Upper lobe of left lung (tissue), 6 donors: Measurements from ENCODE around the gene PLPPR3. TPM values are rescaled to one million over a fixed set of nuclear protein-coding genes. Genes with fewer than 3 reads are reported as not detected.
"Not testable (repeated sequence)": the region's sequence is repeated elsewhere in the genome, so short reads cannot be mapped to it uniquely, and the experiment has no call there.

Experiments
- ATAC-seq, 2 donors: fragments of 200-7000 bp; cut with Tn5 transposase; one replicate each; pipeline ENCODE4 v1.9.1; 2022; ENCODE audit warnings: mild to moderate bottlenecking in 2 of 2, moderate library complexity in 2 of 2; ENCODE audit not compliant: low FRiP score in 2 of 2
- DNase-seq, 2 donors: peaks; one replicate each; pipeline ENCODE4 v3.0.0-alpha.2; 2019 to 2020
- H3K27ac ChIP-seq, 4 donors: fragments of 200-600 bp; sonication (generic); one replicate each; pipeline ENCODE4 v1.5.1; 2016 to 2019
- H3K27me3 ChIP-seq, 4 donors: fragments of 200-600 bp; sonication (generic); one replicate each; pipeline ENCODE4 v1.5.1; 2017 to 2019
- H3K36me3 ChIP-seq, 4 donors: fragments of 200-600 bp; sonication (generic); one replicate each; pipeline ENCODE4 v1.5.1; 2016 to 2019
- H3K4me1 ChIP-seq, 4 donors: fragments of 200-600 bp; sonication (generic); one replicate each; pipeline ENCODE4 v1.5.1; 2018 to 2019
- H3K4me3 ChIP-seq, 4 donors: fragments of 200-600 bp; sonication (generic); one replicate each; pipeline ENCODE4 v1.5.1; 2017 to 2019; ENCODE audit warnings: mild to moderate bottlenecking in 2 of 4, moderate library complexity in 1 of 4
- H3K9me3 ChIP-seq, 4 donors: fragments of 200-600 bp; sonication (generic); one replicate each; pipeline ENCODE4 v1.5.1; 2018 to 2019
- EP300 ChIP-seq, 4 donors: sonication (generic); formaldehyde crosslinking; IDR thresholded peaks; one replicate each; pipeline ENCODE4 v1.5.1; 2017; ENCODE audit warnings: antibody characterized with exemption in 4 of 4, control low read depth in 2 of 4
- POLR2A ChIP-seq, 4 donors: fragments of 450-650 bp; IDR thresholded peaks; one replicate each; pipeline ENCODE4 v1.5.1; 2016 to 2017; ENCODE audit warnings: antibody characterized with exemption in 4 of 4, mild to moderate bottlenecking in 2 of 4
- POLR2AphosphoS5 ChIP-seq, 2 donors: sonication (generic); formaldehyde crosslinking; IDR thresholded peaks; one replicate each; pipeline ENCODE4 v1.5.1; 2017; ENCODE audit warnings: antibody characterized with exemption in 2 of 2
- WGBS, 2 donors: methylation state at CpG; one replicate each; pipeline ENCODE4 v1.1.5; 2017 to 2018; 5-methylcytosine and 5-hydroxymethylcytosine counted together
- total RNA-seq, 6 donors: library from RNA; depleted of rRNA in 4 of 6; stranded (reverse); fragments of >200 nt in 4 of 6; gene quantifications; one replicate each; pipeline versions ENCODE4 v1.1.0 to v1.2.1, GENCODE V29; 2016 to 2021
- TF ChIP-seq, protein P1 (sequence below), 6 experiments: fragments of 450-650 bp in 4 of 6; fragments of 200-600 bp in 2 of 6; sonication (generic) in 2 of 6; IDR thresholded peaks; one replicate each; pipeline ENCODE4 v1.5.1; 2016 to 2019; ENCODE audit warnings: antibody characterized with exemption in 6 of 6
- donor health status: DM: no; HTN: no; CAD: no; lungs with moderate emphysema.
- donor health status: DM: no; HTN: yes; CAD: no; lungs with severe emphysema.

The PLPPR3 gene
- total RNA-seq, 6 donors from 2014 or later = 0.63 to 14.2 (median 5.6) TPM

DNA sequence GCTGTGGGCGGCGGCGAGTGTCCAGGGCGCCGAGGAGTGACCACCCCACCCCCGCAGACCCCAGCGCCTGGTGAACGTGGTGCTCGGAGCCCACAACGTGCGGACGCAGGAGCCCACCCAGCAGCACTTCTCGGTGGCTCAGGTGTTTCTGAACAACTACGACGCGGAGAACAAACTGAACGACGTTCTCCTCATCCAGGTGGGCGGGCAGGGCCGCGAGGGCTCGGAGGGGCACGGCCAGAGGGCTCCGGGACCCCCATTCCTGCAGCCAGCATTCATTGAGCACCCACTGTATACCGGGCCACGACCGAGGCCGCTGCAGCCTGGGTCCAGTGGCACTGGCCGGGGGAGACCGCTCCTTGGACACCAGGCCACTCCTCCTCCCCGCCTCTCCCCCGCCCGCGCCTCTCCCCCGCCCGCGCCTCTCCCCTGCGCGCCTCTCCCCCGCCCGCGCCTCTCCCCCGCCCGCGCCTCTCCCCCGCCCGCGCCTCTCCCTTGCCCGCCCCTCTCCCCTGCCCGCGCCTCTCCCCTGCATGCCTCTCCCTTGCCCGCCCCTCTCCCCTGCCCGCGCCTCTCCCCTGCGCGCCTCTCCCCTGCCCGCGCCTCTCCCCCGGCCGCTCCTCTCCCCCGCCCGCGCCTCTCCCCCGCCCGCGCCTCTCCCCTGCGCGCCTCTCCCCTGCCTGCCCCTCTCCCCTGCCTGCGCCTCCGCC is 22.2 kb upstream of the PLPPR3 start:
- DNase-seq = no peak
- 36% methylated on average over 5 of the region's 70 CpGs; no CpG with 5 or more reads in 1 of the 2 donors for WGBS, 2 donors
- Histone ChIP-seq H3K27ac (no peak overlapping the region), H3K4me1 (peaks cover 11 to 27% (median 20%) of the 10 kb centered on the region in 4 donors), H3K36me3 (no peaks in the 10 kb centered on the region), H3K4me3 (peak overlapping the region in 3 of 4 donors; percentile 17 to 36 (median 34)), H3K27me3 (peaks cover 0 to 24% (median 9%) of the 10 kb centered on the region in 4 donors), H3K9me3 (no peaks in the 10 kb centered on the region)
- TF ChIP-seq POLR2AphosphoS5 (IDR thresholded peaks at IDR 0.05) = no peak
- TF ChIP-seq POLR2A (IDR thresholded peaks at IDR 0.05) = no peak
- TF ChIP-seq, protein P1, sequence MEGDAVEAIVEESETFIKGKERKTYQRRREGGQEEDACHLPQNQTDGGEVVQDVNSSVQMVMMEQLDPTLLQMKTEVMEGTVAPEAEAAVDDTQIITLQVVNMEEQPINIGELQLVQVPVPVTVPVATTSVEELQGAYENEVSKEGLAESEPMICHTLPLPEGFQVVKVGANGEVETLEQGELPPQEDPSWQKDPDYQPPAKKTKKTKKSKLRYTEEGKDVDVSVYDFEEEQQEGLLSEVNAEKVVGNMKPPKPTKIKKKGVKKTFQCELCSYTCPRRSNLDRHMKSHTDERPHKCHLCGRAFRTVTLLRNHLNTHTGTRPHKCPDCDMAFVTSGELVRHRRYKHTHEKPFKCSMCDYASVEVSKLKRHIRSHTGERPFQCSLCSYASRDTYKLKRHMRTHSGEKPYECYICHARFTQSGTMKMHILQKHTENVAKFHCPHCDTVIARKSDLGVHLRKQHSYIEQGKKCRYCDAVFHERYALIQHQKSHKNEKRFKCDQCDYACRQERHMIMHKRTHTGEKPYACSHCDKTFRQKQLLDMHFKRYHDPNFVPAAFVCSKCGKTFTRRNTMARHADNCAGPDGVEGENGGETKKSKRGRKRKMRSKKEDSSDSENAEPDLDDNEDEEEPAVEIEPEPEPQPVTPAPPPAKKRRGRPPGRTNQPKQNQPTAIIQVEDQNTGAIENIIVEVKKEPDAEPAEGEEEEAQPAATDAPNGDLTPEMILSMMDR (IDR thresholded peaks at IDR 0.05) = no peak
- no peak for ATAC-seq

DNA sequence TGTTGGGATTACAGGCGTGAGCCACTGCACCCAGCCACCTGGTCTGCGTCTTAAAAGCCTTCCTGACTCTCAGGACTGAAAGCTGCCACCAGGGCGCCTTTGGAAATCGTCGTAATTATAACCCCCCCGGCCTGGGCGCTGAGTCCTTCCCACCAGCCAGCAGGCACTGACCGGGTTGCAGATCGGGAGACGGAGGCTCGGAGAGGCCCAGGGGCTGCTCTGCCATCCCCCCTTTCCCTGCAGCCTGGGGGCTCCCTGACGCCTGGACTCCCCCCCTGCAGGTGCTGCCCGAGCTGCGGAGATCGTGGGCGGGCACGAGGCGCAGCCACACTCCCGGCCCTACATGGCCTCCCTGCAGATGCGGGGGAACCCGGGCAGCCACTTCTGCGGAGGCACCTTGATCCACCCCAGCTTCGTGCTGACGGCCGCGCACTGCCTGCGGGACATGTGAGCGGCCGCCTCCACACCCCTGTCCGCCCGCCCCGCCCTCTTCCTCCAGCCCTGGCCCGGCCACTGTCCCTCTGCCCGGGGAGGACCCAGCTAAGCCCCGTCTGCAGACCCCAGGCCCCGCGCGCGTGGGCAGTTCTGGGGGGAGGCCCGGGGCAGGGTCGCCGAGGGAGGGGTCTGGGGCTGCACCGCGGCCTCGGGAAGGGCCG is 21.6 kb upstream of the PLPPR3 start:
- peak overlapping the region in 3 of 4 donors; percentile 17 to 36 (median 34) for H3K4me3 ChIP-seq
- 3 to 10% methylated on average over 6 to 34 of the region's 46 CpGs for WGBS, 2 donors
- H3K4me1 ChIP-seq = peaks cover 11 to 25% (median 21%) of the 10 kb centered on the region in 4 donors
- H3K36me3 ChIP-seq = no peaks in the 10 kb centered on the region
- peak in 1 of 2 donors; percentile 49 for ATAC-seq
- TF ChIP-seq POLR2AphosphoS5 (IDR thresholded peaks at IDR 0.05) (no peak), POLR2A (IDR thresholded peaks at IDR 0.05) (no peak), EP300 (IDR thresholded peaks at IDR 0.05) (no peak)
- TF ChIP-seq, protein P1 (IDR thresholded peaks at IDR 0.05) = no peak
- peaks cover 0 to 24% (median 9%) of the 10 kb centered on the region in 4 donors for H3K27me3 ChIP-seq
- H3K27ac ChIP-seq = no peak overlapping the region
- DNase-seq = peak; percentile 58 to 88
- H3K9me3 ChIP-seq = no peaks in the 10 kb centered on the region

DNA sequence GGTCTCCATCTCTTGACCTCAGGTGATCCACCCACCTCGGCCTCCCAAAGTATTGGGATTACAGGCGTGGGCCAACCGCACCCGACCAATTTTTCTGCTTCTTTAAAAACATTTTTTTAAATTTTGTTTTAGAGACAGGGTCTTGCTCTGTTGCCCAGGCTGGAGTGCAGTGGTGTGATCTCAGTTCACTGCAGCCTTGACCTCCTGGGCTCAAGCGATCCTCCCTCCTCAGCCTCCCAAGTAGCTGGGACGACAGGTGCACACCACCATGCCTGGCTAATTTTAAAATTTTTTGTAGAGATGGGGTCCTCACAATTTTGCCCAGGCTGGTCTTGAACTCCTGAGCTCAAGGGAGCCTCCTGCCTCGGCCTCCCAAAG is 21.0 kb upstream of the PLPPR3 start:
- WGBS, 2 donors = 76 to 81% methylated on average over 7 of the region's 7 CpGs

DNA sequence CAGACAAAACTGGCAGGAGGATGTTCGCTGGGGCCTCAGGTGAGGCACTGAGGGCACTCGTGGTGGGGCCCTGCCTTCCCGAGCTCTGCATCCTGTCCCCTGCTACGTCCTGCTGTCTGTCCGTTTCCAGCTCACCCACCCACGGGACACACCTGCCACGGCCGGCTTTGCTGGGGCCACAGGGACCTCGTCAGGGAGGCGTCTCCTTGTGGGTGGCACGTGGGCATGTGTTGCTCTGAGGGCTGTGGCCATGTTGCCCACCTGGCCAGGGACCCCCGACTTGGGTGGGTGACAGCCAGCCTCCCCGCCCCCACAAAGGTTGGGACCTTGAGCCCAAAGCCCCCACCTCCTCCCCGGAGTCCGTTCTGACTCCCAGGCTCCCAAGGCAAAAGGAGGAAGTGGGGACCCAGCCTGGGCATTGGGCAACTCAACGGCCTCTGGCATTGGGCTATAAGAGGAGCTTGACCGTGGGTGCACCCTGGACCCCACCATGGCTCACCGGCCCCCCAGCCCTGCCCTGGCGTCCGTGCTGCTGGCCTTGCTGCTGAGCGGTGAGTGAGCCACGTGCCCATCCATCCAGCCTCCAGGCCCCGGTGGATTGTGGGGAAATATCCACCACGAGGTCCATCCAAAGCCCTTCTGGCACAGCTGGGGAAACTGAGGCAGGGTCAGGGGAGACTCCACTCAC is 18.9 kb upstream of the PLPPR3 start, which contains the start of gene PRTN3:
PRTN3 (plus strand) TSS at position 481 of the 688 bp plus-strand sequence; CDS start at position 491, 10 bp downstream.
- Histone ChIP-seq H3K36me3 (no peaks in the 10 kb centered on the region), H3K27me3 (peaks cover 0 to 16% (median 11%) of the 10 kb centered on the region in 4 donors), H3K9me3 (no peaks in the 10 kb centered on the region), H3K27ac (no peak within 1 kb of the TSS), H3K4me3 (no peak within 1 kb of the TSS), H3K4me1 (peaks cover 11 to 22% (median 17%) of the 10 kb centered on the region in 4 donors)
- WGBS, 2 donors = 61 to 64% methylated on average over 7 to 19 of the region's 24 CpGs
- ATAC-seq (peak; percentile 32 to 34), DNase-seq (peak in 1 of 2 donors; percentile 51)
- no peak for TF ChIP-seq EP300 (IDR thresholded peaks at IDR 0.05)
- no peak for TF ChIP-seq POLR2AphosphoS5 (IDR thresholded peaks at IDR 0.05)

More for the DNA sequence above, 21.0 kb upstream of the PLPPR3 start:
- ATAC-seq, DNase-seq, H3K9me3 ChIP-seq, H3K36me3 ChIP-seq, H3K4me3 ChIP-seq, H3K27ac ChIP-seq: not testable (repeated sequence)
- peaks cover 11 to 22% (median 20%) of the 10 kb centered on the region in 4 donors for H3K4me1 ChIP-seq
- peaks cover 0 to 24% (median 9%) of the 10 kb centered on the region in 4 donors for H3K27me3 ChIP-seq

DNA sequence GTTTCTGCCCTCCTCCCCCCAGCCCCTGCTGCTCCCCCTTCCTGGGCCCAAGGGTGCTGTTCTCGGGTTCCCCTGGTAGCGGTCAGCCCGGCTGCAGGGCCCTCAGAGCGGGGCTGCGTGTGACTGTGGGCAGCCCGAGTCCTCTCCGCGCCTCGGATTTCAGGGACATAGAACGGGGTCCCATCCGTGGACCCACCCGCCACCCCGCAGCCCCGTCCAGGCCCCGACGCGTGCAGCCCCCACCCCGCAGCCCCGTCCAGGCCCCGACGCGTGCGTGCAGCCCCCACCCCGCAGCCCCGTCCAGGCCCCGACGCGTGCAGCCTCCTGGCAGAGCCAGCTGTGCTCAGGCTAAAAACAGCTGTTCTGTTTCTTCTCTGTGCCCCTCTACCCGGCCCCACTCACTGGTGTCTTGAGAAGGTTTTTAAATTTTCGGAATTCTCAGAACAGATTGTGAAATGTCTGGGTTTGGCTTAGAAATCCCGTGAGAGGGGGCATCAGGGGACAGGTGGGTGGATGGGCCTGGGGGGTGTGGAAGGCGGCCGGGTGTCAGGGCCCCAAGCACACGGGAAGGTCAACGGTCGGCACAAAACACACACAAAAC is 13.6 kb upstream of the PLPPR3 start:
- Histone ChIP-seq H3K4me1 (peaks cover 0 to 6% (median 3%) of the 10 kb centered on the region in 4 donors), H3K9me3 (no peaks in the 10 kb centered on the region), H3K27me3 (peaks cover 0 to 4% (median 0%) of the 10 kb centered on the region in 4 donors), H3K27ac (no peak overlapping the region), H3K36me3 (no peaks in the 10 kb centered on the region), H3K4me3 (no peak overlapping the region)
- peak; percentile 52 to 71 for ATAC-seq
- WGBS, 2 donors = 60 to 62% methylated on average over 19 to 30 of the region's 36 CpGs
- DNase-seq = no peak
- no peak for TF ChIP-seq POLR2AphosphoS5 (IDR thresholded peaks at IDR 0.05)
- TF ChIP-seq, protein P1 (IDR thresholded peaks at IDR 0.05) = no peak
- TF ChIP-seq EP300 (IDR thresholded peaks at IDR 0.05) = no peak
- TF ChIP-seq POLR2A (IDR thresholded peaks at IDR 0.05) = no peak
